ENCODE results near the gene SP100. TPM values are rescaled to one million over a fixed set of nuclear protein-coding genes. Genes with fewer than 3 reads are reported as not detected.

The SP100 gene
- total RNA-seq, 1 donor from 2014 or later = 38.5 TPM

DNA sequence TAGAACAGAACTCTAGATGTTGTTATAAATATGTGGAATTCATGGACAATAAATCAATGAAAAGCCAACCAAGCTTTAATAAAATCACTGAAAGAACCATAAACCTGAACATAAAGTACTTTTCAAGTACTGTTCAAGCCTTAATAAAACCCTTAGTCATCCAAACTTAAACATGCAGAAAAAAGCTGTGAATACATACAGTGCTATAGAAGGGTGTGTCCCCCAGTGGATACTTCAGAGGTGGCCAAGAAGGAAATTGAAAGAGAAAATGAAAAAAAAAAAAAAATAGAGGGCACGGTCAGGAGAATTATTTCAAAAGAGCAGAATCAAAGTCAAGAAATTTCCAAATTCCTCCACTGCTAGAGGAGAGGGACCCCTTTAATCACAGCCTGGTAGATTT lies 141.1 kb downstream of the SP100 start:
- ATAC-seq = no peak

DNA sequence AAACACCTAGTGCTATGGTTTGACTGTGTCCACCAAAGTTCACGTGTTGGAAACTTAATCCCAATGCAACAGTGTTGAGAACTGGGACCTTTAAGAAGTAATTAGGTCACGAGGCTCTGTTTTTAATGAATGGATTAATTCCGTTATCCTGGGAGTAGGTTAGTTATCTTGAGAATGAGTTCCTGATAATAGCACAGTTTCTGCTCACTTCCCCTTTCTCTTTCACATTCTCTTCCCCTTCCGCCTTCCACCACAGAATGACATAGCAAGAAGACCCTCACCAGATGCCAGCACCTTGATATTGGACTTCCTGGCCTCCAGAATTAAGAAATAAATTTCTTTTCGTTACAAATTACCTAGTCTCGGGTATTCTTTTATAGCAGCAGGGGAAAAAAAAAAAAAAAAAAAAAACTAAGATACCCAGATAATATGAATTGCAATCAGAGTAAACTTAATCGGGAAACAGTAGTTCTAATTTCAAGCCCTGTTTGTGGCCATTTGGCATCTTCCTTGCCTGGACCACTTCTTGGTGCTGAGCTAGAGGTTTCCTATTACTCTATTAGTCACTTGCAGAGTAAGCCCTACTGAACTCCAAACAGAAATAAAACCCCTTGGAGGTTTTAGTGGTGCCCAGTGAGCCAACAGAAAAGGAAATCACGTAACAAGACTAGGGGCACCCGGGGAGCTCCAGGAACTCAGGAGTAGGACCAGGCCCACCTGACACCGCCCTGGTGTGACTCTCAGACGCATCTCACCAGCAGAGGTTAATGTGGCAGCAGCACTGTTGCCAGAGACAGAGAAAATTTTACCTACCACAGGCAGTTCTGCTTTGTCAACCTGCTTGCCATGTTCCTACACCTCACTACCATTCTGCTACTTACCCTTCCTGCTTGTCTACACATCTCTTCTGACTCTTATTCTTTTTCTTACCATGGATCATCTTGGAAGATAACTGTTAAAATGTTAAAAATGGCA lies 149.1 kb downstream of the SP100 start:
- ATAC-seq = no peak

DNA sequence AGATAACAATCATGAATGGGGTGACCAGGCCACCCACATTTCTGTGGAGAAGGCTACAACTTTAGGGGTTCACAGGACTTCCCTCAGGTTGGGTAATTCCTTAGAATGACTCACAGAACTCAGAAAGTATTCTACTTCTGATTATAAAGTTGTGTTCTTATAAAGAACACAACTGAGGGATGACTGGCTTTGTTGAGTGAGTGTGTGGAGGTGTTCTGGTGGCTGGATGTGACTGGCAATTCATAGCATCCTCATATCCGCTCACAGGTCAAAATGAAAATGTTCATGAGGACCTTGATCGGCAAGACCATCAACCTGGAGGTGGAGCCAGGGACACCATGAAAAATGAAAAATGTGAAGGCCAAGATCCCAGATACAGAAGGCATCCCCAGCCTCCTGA lies 153.3 kb downstream of the SP100 start:
- no peak for ATAC-seq

DNA sequence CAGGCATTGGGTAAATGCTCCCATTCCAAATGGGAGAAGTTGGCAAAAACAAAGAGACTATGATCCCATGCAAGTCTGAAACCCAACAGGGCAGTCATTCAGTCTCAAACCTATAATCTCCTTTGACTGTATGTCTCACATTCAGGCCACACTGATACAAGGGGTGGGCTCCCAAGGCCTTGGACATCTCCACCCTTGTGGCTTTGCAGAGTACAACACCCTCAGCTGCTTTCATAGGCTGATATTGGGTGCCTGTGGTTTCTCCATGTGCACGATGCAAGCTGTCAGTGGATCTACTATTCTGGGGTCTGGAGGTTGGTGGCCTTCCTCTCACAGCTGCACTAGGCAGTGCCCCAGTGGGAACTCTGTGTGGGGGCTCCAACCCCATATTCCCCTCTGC lies 155.0 kb downstream of the SP100 start:
- no peak for ATAC-seq

DNA sequence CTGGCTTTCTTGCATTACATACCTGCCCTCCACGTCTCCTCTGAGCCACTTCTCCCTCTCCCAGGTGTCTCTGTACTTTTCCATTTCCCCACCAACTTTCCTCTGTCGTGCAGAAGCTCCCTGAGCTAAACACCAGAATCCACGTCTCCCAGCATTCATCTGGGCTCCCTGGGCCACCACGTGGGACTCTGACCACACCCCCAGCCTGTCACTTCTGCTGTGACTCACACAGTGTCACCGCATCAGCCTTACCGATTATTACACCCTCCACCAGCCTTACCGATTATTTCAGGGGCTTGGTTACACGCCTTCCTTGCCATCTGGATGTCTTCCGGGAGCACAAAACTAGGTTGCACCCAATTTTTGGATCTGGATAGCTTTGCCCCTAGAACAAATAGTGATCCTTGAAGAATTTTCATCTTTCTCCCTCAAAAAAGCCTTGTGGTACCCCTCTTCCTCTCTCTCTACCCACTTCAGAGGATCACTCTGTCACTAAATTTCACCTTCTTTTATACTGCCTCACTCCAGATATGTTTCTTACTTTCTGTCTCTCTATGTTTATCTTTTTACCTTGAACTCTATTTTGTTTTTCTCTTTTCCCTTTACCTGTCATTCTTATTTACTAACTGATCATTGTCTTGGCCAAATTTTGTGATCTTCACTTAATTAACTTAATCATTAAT lies 159.8 kb downstream of the SP100 start:
- ATAC-seq = peak; percentile 26

DNA sequence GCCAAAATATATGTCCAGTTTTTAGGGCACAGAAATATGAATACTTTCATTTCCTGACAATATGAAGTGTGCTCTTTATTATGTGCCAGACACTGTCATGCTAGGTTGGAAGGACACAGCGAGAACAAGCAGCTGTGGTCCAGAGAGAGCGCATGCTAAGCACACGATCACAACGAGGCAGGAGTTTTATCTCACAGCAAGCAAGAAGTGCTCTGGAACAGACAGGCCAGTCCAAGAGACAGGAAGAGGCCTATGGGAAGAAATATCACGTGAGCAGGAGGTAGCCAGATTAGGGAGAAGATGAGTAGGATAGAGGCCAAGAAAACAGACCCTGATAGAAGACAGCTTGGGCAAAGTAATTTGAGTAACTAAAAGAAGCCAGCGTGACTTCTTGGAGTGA lies 161.1 kb downstream of the SP100 start:
- no peak for ATAC-seq

DNA sequence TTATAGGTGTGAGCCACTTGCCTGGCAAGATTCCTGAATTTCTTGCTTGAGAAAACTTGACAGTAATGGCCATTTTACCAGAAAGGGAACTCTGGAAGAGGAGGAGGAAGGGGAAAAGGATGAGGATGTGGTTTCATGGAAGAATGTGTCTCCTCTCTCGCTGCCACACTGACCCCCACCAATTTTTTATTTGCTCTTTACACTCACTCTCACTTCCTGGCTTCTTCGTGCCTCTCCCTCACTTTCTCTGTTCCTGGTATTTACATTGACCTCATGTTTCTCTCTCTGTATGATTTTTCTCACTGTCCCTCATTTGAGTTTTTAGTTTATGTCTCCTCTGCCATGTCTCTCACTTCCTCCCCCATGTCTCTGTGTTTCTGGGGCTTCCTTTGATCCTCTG lies 162.1 kb downstream of the SP100 start:
- no peak for ATAC-seq

DNA sequence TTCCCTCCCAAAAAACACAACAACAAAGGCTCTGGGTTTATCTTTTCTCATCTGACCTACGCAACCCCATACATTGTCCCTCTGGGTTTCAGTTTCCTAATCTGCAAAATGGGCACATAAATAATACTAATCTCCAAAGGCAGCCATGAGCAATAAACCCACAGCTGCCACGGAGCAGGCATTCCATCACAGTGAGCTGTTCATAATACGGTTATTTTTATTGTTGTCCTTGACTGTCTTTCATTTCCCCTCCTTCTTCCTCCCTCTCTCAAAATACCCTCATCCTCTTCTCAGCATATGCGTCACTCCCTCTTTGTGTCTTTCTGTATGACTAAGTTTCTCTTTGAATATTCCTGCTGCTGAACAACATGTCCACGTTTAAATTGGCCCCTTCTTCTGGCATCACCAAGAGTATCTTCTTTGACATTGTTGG lies 166.9 kb downstream of the SP100 start:
- no peak for ATAC-seq

DNA sequence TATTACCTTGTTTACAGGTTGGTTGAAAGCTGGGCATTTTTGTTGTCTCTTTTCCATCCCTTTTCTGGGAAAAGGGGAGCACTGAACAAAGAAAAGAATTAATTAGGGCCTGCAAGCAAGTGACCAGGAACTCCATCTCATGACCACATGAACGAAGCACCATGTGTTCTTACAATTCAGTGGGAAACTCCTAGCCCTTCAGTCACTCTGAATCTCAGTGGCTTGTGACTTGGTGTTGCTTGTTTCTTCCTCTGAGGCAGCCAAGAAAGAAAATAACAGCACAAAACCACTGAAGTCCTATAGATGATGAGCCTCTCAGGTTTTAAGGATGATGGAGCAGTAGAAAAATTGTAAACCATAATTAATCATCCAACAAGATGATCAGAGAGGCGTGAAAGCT lies 167.6 kb downstream of the SP100 start:
- no peak for ATAC-seq

DNA sequence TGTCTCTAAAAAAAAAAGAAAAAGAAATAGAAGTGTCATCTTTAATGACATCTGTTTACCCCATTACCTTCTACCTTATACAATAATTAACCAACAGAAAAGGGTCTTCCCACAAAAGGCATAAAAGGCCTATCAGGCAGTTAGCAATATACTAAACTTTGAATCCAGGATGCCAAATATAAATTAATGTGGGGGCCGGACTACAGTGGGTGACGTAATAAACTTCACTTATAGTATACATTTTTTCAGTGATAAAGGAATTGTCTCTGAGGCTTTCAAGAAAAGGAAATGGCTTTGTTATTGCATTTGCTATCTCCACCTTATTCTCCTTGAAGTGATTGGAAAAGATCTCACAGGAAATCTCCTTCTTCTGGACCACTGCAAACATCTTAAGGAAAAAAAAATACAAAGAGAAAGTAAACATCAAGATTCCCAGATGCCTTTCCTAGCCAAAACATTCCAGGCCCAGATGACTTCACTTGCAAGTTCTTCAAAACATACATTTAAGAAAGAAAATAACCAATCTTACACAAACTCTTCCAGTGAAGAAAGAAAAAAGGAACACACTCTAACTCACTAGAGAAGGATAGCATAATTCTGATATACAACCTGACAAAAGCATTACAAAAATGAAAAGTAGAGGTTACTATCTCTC lies 170.5 kb downstream of the SP100 start:
- no peak for ATAC-seq

DNA sequence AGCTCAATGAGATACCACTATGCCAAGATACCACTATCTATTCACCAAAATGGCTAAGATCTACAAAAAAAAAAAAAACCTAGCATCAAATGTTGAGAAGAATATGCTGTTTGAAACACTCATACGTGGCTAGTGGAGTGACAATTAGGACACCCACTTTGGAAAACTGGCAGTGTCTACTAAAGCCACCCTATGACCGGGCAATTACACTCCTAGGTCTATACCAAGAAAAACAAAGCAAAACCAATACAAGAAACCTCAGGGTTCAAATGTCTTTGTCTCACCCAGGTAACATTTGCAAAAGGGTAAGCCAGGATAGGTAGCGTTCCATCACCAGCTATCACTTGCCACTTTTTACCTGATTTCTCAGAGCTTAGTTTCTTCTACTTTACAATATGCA lies 173.0 kb downstream of the SP100 start:
- ATAC-seq = no peak

DNA sequence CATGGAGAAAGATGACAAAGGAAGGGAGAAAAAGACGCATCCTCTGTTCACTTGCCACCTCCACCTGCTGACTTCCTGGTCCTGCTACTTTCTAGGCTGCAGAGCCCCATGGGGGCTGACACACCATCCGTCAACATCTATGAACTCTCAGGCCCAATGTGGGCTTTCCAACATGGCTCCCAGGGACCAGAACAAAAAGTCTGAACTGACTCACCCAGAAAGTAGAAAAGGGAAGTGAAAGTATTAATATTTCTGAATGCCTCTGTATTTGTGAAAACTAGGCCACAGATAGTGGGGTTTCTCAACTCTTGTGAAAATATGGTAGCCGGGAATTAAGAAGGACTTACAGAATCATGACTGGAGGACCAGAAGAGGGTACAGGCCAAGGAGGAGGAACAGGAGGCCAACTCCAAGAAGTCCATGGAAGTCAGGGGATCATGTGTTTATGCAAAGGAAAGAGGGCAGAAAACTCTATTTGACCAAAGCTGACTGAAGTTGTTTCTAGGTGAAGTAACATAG lies 173.6 kb downstream of the SP100 start:
- peak; percentile 56 for ATAC-seq

DNA sequence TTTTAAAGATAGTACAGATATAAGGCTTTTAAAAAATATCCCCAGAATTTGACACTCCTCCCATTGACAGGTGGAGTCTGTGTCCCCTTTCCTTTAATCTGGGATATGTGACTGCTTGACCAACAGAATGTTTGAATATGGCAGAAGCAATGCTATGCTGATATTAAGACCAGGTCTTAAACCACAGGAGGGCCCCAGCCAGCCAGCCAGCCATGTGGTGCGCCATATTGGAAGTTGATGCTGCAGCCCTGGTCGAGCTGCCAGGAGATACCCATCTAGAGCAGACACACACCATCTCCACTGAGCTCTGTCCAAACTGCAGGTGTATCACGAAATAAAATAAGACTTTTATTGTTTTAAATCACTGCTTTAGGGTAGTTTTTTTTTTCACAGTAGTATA lies 174.3 kb downstream of the SP100 start:
- ATAC-seq = no peak

DNA sequence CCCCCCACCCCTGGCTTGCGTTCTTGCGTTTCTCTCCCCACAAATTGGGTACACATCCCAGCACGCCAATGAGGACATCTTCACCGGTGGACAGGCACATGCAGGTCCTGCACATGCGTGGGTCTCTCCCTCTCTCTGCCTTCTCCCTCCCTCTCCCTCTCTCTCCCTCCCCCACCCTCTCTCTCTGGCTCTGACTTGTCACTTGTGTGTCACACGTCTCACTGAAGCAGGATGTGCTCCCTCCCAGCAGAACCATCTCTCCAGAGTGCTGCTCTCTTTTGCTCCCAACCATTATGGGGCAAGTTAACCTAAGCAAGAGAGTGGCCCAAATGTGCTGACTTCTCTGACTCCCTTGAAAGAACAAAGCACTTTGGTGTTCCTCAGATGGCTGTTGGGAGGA lies 175.8 kb downstream of the SP100 start:
- ATAC-seq = no peak

DNA sequence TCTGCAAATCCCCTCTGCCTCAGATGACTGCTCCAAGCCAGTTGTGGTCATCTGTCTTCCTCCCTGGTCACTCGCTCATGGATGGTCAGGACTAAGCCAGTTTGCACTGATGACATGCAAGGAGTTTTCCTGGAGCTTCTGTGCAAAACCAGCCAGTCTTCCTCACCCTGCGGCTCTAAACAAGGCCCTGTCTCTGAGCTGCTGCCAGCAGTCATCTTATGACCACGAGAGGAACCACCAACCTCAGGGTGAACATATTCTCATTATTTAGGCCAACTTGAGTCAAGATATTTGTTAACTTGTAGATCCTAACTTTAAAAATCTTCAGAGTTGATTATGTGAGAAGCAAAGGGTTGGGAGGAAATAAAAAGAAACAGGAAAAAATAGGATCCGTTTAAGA lies 176.8 kb downstream of the SP100 start:
- no peak for ATAC-seq

Other genes with a start within 250 kb of the SP100 start
- 9.1 TPM for gene SP110, start 196.2 kb upstream of the SP100 start, total RNA-seq
- 0.96 TPM for gene SP140, start 190.5 kb upstream of the SP100 start, total RNA-seq
- gene SP140L, start 89.0 kb upstream of the SP100 start, total RNA-seq = 5.3 TPM

Data from esophagus mucosa (tissue), 1 donor.